Panc1 (cell line): ENCODE data around the gene PRF1. TPM values are rescaled to one million over a fixed set of nuclear protein-coding genes. Genes with fewer than 3 reads are reported as not detected.

ENCODE experiments used
- ATAC-seq: fragments of 200-7000 bp; cut with Tn5 transposase; 2 replicates; pipeline ENCODE4 v1.9.1; 2020; ENCODE audit warnings: mild to moderate bottlenecking, moderate library complexity
- BruUV-seq: library from RNA; stranded (reverse); fragments of 400-500 nt; replicated peaks from 2 replicates; lab custom pipeline; 2021; lab: Mats Ljungman, UMichigan
- CTCF ChIA-PET: fragments of 300-600 bp; sonication (Branson Sonifier 250); formaldehyde crosslinking; loops from one replicate; lab custom pipeline; 2022; ENCODE audit warnings: antibody characterized with exemption; lab: Charles Lee
- POLR2A ChIA-PET: fragments of 300-600 bp; sonication (Branson Sonifier 250); formaldehyde crosslinking; loops from one replicate; lab custom pipeline; 2022; ENCODE audit warnings: antibody characterized with exemption; lab: Charles Lee
- DNase-seq: peaks from one replicate; pipeline ENCODE4 v3.0.0-alpha.2; 2010; ENCODE audit warnings: low read depth, low spot score
- H3K27ac ChIP-seq: 2 replicates; pipeline ENCODE4 v1.5.1; 2011; ENCODE audit warnings: mild to moderate bottlenecking, low read length, inconsistent platforms
- H3K27me3 ChIP-seq: fragments of 200-500 bp; sonication (Bioruptor generic); 2 replicates; pipeline ENCODE4 v1.6.0; 2014; ENCODE audit warnings: low read length, inconsistent platforms; ENCODE audit not compliant: control insufficient read depth, insufficient read depth
- H3K36me3 ChIP-seq: fragments of 200-500 bp; sonication (Bioruptor generic); 2 replicates; pipeline ENCODE4 v1.5.1; 2014; ENCODE audit warnings: inconsistent platforms, mild to moderate bottlenecking, low read length, moderate library complexity; ENCODE audit not compliant: control insufficient read depth, insufficient read depth
- H3K4me1 ChIP-seq: 2 replicates; pipeline ENCODE4 v1.5.1; 2011; ENCODE audit warnings: inconsistent platforms, mild to moderate bottlenecking, low read length, moderate library complexity; ENCODE audit not compliant: control insufficient read depth, insufficient read depth
- H3K4me3 ChIP-seq, 2 experiments: 2 replicates each; pipeline ENCODE4 v1.5.1; 2011 to 2012; ENCODE audit warnings: low read depth in 2 of 2, low read length in 2 of 2, mild to moderate bottlenecking in 2 of 2, inconsistent platforms in 1 of 2, moderate library complexity in 1 of 2
- H3K9me3 ChIP-seq: fragments of 200-500 bp; sonication (Bioruptor generic); 2 replicates; pipeline ENCODE4 v1.5.1; 2014; ENCODE audit warnings: low read depth, mild to moderate bottlenecking, inconsistent platforms, low read length, moderate library complexity; ENCODE audit not compliant: control insufficient read depth, insufficient read depth
- POLR2AphosphoS5 ChIP-seq: IDR thresholded peaks from 2 replicates; pipeline ENCODE4 v1.6.1; 2012; ENCODE audit warnings: mild to moderate bottlenecking, low read depth, low read length, moderate library complexity
- SIN3A ChIP-seq: IDR thresholded peaks from 2 replicates; pipeline ENCODE4 v1.6.1; 2012; ENCODE audit warnings: low read depth, mild to moderate bottlenecking, low read length, moderate library complexity, borderline replicate concordance; ENCODE audit not compliant: insufficient read depth
- TCF7L2 ChIP-seq: IDR thresholded peaks from 2 replicates; pipeline ENCODE4 v1.6.1; 2011; ENCODE audit warnings: mild to moderate bottlenecking, low read depth, low read length, inconsistent platforms
- in situ Hi-C: cut with HindIII; loops from 2 replicates; pipeline ENCODE4 v1.10.0; 2016; ENCODE audit warnings: low sequenced_read_pairs, low pct_unique_long_range_greater_than_20kb
- intact Hi-C: fragments of 100-400 bp; cut with micrococcal nuclease; formaldehyde crosslinking; loops from one replicate; pipeline ENCODE4 v1.10.0; 2022; ENCODE audit not compliant: unreplicated experiment
- total RNA-seq: library from RNA; stranded (reverse); gene quantifications from one replicate; pipeline ENCODE4 v1.2.1, GENCODE V29; 2021; ENCODE audit not compliant: unreplicated experiment
- TF ChIP-seq, protein P1 (sequence below): fragments of 450-650 bp; IDR thresholded peaks from 2 replicates; pipeline ENCODE4 v1.5.1; 2017; ENCODE audit warnings: mild to moderate bottlenecking
- TF ChIP-seq, protein P2 (sequence below), 2 experiments: IDR thresholded peaks; 2 replicates each; pipeline ENCODE4 v1.6.1; 2011 to 2012; ENCODE audit warnings: low read depth in 2 of 2, control low read depth in 1 of 2, low read length in 1 of 2, mild to moderate bottlenecking in 1 of 2, moderate library complexity in 1 of 2; ENCODE audit not compliant: insufficient read depth in 1 of 2

Gene PRF1
- total RNA-seq, 1 experiment from 2014 or later = not detected

DNA sequence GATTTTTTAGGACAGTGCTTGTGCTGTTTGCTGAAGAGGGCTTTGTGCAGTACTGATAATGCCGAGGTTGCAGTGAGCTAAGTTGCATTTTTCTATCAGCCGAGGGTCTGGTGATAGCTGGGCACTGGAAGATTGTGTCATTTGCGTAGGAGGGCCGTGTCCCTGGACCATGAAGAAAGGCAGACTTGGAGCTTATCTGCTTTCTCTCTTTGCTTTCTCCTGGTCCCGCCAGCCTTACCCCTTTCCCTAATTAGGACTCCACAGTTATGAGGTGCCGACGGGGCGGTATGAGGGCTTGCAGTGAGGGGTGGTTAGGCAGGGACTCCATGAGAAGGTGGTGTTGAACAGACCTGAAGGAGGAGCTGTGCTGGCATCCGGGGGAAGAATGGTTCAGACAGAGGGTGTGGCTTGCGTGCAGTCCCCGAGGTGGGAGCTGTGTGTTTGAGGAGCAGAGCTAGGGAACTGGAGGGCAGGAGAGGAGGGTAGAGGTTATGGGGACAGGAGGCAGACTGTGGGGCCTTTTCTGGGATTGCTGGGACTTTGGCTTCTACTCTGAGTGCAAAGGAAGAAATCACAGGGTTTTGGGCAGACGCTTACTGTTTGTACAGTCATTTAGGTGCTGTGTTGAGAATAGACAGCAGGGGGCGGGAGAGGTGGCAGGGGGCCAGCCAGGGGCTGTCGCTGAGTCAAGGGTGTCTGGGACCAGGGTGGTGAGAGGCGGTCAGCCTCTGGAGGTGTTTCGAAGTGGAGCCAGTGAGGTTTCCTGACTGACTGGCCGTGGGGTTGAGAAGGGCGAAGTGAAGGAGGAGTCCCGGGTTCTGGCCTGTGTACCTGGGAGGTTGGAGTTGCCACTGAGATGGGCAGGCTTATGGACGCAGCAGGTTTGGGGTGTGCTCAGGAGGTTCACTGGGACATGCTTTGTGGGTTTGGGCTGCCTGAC, 43.4 kb downstream of the PRF1 start:
- ATAC-seq (peak; percentile 84), DNase-seq (no peak)
- intact Hi-C loops (no loop called here), in situ Hi-C loops (no loop called here)
- BruUV-seq = no TSS peak
- CTCF ChIA-PET = interaction anchor here (0.5 to 1.3 kb wide), 6 partner anchors 9 to 208 kb away, joined by 3 to 4 read pairs (median 4); no protein-coding TSS in a partner anchor
- H3K9me3 ChIP-seq = no peaks in the 10 kb centered on the region
- H3K27ac ChIP-seq = no peak overlapping the region
- H3K27me3 ChIP-seq = no peaks in the 10 kb centered on the region
- POLR2A ChIA-PET = no interaction called here
- peaks cover 5% of the 10 kb centered on the region for H3K4me1 ChIP-seq
- H3K4me3 ChIP-seq = peak overlapping the region; percentile 14 to 23; a peak in 2 of 4 replicates
- no peaks in the 10 kb centered on the region for H3K36me3 ChIP-seq
- TF ChIP-seq, protein P1, sequence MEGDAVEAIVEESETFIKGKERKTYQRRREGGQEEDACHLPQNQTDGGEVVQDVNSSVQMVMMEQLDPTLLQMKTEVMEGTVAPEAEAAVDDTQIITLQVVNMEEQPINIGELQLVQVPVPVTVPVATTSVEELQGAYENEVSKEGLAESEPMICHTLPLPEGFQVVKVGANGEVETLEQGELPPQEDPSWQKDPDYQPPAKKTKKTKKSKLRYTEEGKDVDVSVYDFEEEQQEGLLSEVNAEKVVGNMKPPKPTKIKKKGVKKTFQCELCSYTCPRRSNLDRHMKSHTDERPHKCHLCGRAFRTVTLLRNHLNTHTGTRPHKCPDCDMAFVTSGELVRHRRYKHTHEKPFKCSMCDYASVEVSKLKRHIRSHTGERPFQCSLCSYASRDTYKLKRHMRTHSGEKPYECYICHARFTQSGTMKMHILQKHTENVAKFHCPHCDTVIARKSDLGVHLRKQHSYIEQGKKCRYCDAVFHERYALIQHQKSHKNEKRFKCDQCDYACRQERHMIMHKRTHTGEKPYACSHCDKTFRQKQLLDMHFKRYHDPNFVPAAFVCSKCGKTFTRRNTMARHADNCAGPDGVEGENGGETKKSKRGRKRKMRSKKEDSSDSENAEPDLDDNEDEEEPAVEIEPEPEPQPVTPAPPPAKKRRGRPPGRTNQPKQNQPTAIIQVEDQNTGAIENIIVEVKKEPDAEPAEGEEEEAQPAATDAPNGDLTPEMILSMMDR = peak; percentile 78
- TF ChIP-seq, protein P2, sequence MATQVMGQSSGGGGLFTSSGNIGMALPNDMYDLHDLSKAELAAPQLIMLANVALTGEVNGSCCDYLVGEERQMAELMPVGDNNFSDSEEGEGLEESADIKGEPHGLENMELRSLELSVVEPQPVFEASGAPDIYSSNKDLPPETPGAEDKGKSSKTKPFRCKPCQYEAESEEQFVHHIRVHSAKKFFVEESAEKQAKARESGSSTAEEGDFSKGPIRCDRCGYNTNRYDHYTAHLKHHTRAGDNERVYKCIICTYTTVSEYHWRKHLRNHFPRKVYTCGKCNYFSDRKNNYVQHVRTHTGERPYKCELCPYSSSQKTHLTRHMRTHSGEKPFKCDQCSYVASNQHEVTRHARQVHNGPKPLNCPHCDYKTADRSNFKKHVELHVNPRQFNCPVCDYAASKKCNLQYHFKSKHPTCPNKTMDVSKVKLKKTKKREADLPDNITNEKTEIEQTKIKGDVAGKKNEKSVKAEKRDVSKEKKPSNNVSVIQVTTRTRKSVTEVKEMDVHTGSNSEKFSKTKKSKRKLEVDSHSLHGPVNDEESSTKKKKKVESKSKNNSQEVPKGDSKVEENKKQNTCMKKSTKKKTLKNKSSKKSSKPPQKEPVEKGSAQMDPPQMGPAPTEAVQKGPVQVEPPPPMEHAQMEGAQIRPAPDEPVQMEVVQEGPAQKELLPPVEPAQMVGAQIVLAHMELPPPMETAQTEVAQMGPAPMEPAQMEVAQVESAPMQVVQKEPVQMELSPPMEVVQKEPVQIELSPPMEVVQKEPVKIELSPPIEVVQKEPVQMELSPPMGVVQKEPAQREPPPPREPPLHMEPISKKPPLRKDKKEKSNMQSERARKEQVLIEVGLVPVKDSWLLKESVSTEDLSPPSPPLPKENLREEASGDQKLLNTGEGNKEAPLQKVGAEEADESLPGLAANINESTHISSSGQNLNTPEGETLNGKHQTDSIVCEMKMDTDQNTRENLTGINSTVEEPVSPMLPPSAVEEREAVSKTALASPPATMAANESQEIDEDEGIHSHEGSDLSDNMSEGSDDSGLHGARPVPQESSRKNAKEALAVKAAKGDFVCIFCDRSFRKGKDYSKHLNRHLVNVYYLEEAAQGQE (IDR thresholded peaks at IDR 0.05; ENCODE audit: insufficient read depth in 1 of 2, low read depth in 2 of 2, low read length in 1 of 2) = no peak
- no peak for TF ChIP-seq TCF7L2
- no peak for TF ChIP-seq POLR2AphosphoS5

DNA sequence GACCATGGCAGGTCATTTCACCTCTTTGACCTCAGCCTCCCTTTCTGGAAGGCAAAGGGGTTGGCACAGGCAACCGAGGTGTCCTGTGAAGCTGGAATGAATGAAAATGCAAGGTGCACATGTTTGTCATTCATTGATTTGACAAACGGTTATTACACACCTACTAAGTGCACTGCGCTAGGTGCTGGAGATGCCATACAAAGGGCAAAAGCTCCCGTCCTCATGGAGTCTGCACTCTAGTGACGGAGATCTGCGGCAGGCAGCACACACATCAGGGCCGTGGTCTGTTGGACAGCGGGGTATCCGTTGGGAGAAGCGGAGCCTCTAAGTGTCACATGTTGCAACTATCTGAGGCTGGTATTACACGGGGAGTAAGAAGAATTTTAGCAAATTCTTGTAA, 44.2 kb downstream of the PRF1 start:
- H3K27ac ChIP-seq = no peak overlapping the region
- BruUV-seq = no TSS peak
- in situ Hi-C loops = no loop called here
- DNase-seq (no peak), ATAC-seq (no peak)
- H3K9me3 ChIP-seq = no peaks in the 10 kb centered on the region
- CTCF ChIA-PET = interaction anchor here (0.8 to 1.3 kb wide), 2 partner anchors 96 to 203 kb away, joined by 3 to 4 read pairs; no protein-coding TSS in a partner anchor
- peaks cover 5% of the 10 kb centered on the region for H3K4me1 ChIP-seq
- POLR2A ChIA-PET = no interaction called here
- H3K36me3 ChIP-seq = no peaks in the 10 kb centered on the region
- no peaks in the 10 kb centered on the region for H3K27me3 ChIP-seq
- H3K4me3 ChIP-seq = no peak overlapping the region
- intact Hi-C loops = no loop called here
- no peak for TF ChIP-seq SIN3A
- TF ChIP-seq POLR2AphosphoS5 = no peak
- TF ChIP-seq, protein P2 (IDR thresholded peaks at IDR 0.05; ENCODE audit: insufficient read depth in 1 of 2, low read depth in 2 of 2, low read length in 1 of 2) = no peak
- TF ChIP-seq TCF7L2 = no peak
- TF ChIP-seq, protein P1 = no peak
